ENCODE data around the gene FBXO5. TPM values are rescaled to one million over a fixed set of nuclear protein-coding genes. Genes with fewer than 3 reads are reported as not detected.

Gene FBXO5
- total RNA-seq, 1 donor: 22.5 TPM

- DNase-seq (ENCODE audit: low read depth): no peak
- no peak for TF ChIP-seq CTCF (IDR thresholded peaks at IDR 0.05; ENCODE audit: insufficient read depth, low read depth, low read length)
- no peak overlapping the region for H3K4me3 ChIP-seq (ENCODE audit: low read depth, low read length)
Observed at GRCh38 chr6:152941746-152942145, 41.1 kb downstream of the FBXO5 start.

GRCh38 chr6:152932865-152933264 lies 50.0 kb downstream of the FBXO5 start:
- no peak for TF ChIP-seq CTCF (IDR thresholded peaks at IDR 0.05; ENCODE audit: insufficient read depth, low read depth, low read length)
- H3K4me3 ChIP-seq (ENCODE audit: low read depth, low read length): no peak overlapping the region
- DNase-seq (ENCODE audit: low read depth): no peak

GRCh38 chr6:152922706-152923105 lies 60.1 kb downstream of the FBXO5 start:
- H3K4me3 ChIP-seq (ENCODE audit: low read depth, low read length): no peak overlapping the region
- no peak for TF ChIP-seq CTCF (IDR thresholded peaks at IDR 0.05; ENCODE audit: insufficient read depth, low read depth, low read length)
- DNase-seq (ENCODE audit: low read depth): no peak

Small RNAs within 50 kb of the gene (small RNA-seq; reads per million reads assigned to genes)
- not detected for gene AL080276.1

Other genes with a start within 250 kb of the FBXO5 start
- not detected in 2 replicates for gene VIP, start 232.2 kb downstream of the FBXO5 start, total RNA-seq
- gene MTRF1L, start 19.7 kb upstream of the FBXO5 start, total RNA-seq: 19.3 and 28.9 TPM in 2 replicates
- gene RGS17, start 148.2 kb upstream of the FBXO5 start, total RNA-seq: 1.3 and 2.9 TPM in 2 replicates